NT2/D1 (cell line): Measurements from ENCODE around the gene LTBP2.

ENCODE experiments used
- DNase-seq: peaks from one replicate; pipeline ENCODE4 v3.0.0-alpha.2; 2011; ENCODE audit warnings: low read depth, low spot score
- H3K27me3 ChIP-seq: 2 replicates; pipeline ENCODE4 v1.6.0; 2011; ENCODE audit warnings: mild to moderate bottlenecking; ENCODE audit not compliant: insufficient read length, insufficient read depth
- H3K36me3 ChIP-seq: 2 replicates; pipeline ENCODE4 v1.6.1; 2011; ENCODE audit warnings: mild to moderate bottlenecking, low read length, mixed read lengths; ENCODE audit not compliant: insufficient read depth, insufficient read length
- H3K4me1 ChIP-seq: 2 replicates; pipeline ENCODE4 v1.5.1; 2011; ENCODE audit not compliant: insufficient read depth, insufficient read length
- H3K4me3 ChIP-seq: 2 replicates; pipeline ENCODE4 v1.5.1; 2011; ENCODE audit warnings: low read depth; ENCODE audit not compliant: insufficient read length
- H3K9ac ChIP-seq: 2 replicates; pipeline ENCODE4 v1.6.0; 2011; ENCODE audit warnings: low read depth; ENCODE audit not compliant: insufficient read length
- H3K9me3 ChIP-seq: 2 replicates; pipeline ENCODE4 v1.5.1; 2011; ENCODE audit warnings: mild to moderate bottlenecking, low read length; ENCODE audit not compliant: insufficient read depth
- SUZ12 ChIP-seq: IDR thresholded peaks from 2 replicates; pipeline ENCODE4 v1.6.1; 2011; ENCODE audit not compliant: insufficient read length, insufficient read depth; ENCODE audit errors: extremely low read depth
- YY1 ChIP-seq: IDR thresholded peaks from 2 replicates; pipeline ENCODE4 v1.6.1; 2011; ENCODE audit not compliant: insufficient read length, insufficient read depth
- ZNF274 ChIP-seq: IDR thresholded peaks from 2 replicates; pipeline ENCODE4 v1.6.1; 2011; ENCODE audit warnings: mild to moderate bottlenecking, low read depth, low read length

The LTBP2 gene

GRCh38 chr14:74593241-74593953 is 18.6 kb downstream of the LTBP2 start:
- Histone ChIP-seq H3K4me3 (no peak overlapping the region), H3K4me1 (peaks cover 3% of the 10 kb centered on the region), H3K36me3 (no peaks in the 10 kb centered on the region), H3K9me3 (no peaks in the 10 kb centered on the region), H3K9ac (no peak overlapping the region), H3K27me3 (no peaks in the 10 kb centered on the region)
- TF ChIP-seq ZNF274 (no peak), YY1 (no peak), SUZ12 (no peak)
- no peak for DNase-seq

- Histone ChIP-seq H3K9me3 (no peaks in the 10 kb centered on the region), H3K4me1 (peaks cover 3% of the 10 kb centered on the region), H3K27me3 (no peaks in the 10 kb centered on the region), H3K9ac (no peak overlapping the region), H3K4me3 (no peak overlapping the region), H3K36me3 (no peaks in the 10 kb centered on the region)
- no peak for DNase-seq
- TF ChIP-seq YY1: no peak
- no peak for TF ChIP-seq SUZ12
- TF ChIP-seq ZNF274: no peak
Observed at GRCh38 chr14:74592476-74593201, 19.4 kb downstream of the LTBP2 start.

GRCh38 chr14:74591899-74592298 is 20.1 kb downstream of the LTBP2 start:
- no peak for DNase-seq
- TF ChIP-seq YY1 (no peak), SUZ12 (no peak), ZNF274 (no peak)
- Histone ChIP-seq H3K9me3 (no peaks in the 10 kb centered on the region), H3K4me3 (no peak overlapping the region), H3K4me1 (peaks cover 3% of the 10 kb centered on the region), H3K27me3 (no peaks in the 10 kb centered on the region), H3K36me3 (no peaks in the 10 kb centered on the region), H3K9ac (no peak overlapping the region)

GRCh38 chr14:74591394-74591793 is 20.6 kb downstream of the LTBP2 start:
- Histone ChIP-seq H3K27me3 (no peaks in the 10 kb centered on the region), H3K9ac (no peak overlapping the region), H3K36me3 (no peaks in the 10 kb centered on the region), H3K4me1 (peaks cover 3% of the 10 kb centered on the region), H3K4me3 (no peak overlapping the region), H3K9me3 (no peaks in the 10 kb centered on the region)
- DNase-seq: no peak
- TF ChIP-seq YY1 (no peak), ZNF274 (no peak), SUZ12 (no peak)

GRCh38 chr14:74589291-74589879 is 22.7 kb downstream of the LTBP2 start:
- no peak for TF ChIP-seq YY1
- TF ChIP-seq SUZ12: no peak
- Histone ChIP-seq H3K9me3 (no peaks in the 10 kb centered on the region), H3K36me3 (no peaks in the 10 kb centered on the region), H3K27me3 (no peaks in the 10 kb centered on the region), H3K4me1 (peaks cover under 1% of the 10 kb centered on the region), H3K9ac (no peak overlapping the region), H3K4me3 (no peak overlapping the region)
- no peak for DNase-seq

- Histone ChIP-seq H3K4me3 (no peak overlapping the region), H3K27me3 (no peaks in the 10 kb centered on the region), H3K36me3 (peaks cover 2% of the 10 kb centered on the region), H3K4me1 (peaks cover 2% of the 10 kb centered on the region), H3K9ac (no peak overlapping the region), H3K9me3 (no peaks in the 10 kb centered on the region)
- DNase-seq: no peak
- TF ChIP-seq YY1 (no peak), ZNF274 (no peak), SUZ12 (no peak)
Observed at GRCh38 chr14:74587363-74587707, 24.7 kb downstream of the LTBP2 start.

- no peak overlapping the region for H3K4me3 ChIP-seq
- H3K9me3 ChIP-seq: no peaks in the 10 kb centered on the region
- no peak for DNase-seq
- peaks cover 2% of the 10 kb centered on the region for H3K4me1 ChIP-seq
- H3K9ac ChIP-seq: no peak overlapping the region
- H3K27me3 ChIP-seq: no peaks in the 10 kb centered on the region
- no peak for TF ChIP-seq SUZ12
- no peak for TF ChIP-seq YY1
- no peak for TF ChIP-seq ZNF274
- peaks cover 2% of the 10 kb centered on the region for H3K36me3 ChIP-seq
Observed at GRCh38 chr14:74586681-74587362, 25.2 kb downstream of the LTBP2 start.
